ENCODE measurements around the gene ZNF891.

The ZNF891 gene

GRCh38 chr12:133058203-133059113 lies 71.6 kb downstream of the ZNF891 start:
- no peak for DNase-seq

DNA sequence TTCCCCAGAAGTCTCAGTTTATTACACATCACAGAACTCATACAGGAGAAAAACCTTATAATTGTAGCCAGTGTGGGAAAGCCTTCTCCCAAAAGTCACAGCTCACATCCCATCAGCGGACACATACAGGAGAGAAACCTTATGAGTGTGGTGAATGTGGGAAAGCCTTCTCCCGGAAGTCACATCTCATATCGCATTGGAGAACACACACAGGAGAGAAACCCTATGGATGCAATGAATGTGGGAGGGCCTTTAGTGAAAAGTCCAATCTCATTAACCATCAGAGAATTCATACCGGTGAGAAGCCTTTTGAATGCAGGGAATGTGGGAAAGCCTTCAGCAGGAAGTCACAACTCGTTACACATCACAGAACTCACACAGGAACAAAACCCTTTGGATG lies 72.6 kb downstream of the ZNF891 start:
- DNase-seq, result no peak
